ENCODE results near the gene LIN7C.

Gene LIN7C

GRCh38 chr11:27507557-27508322 is 1.2 kb upstream of the LIN7C start:
- DNase-seq (ENCODE audit: low spot score): no peak

GRCh38 chr11:27505781-27506180 is 788 bp downstream of the LIN7C start:
- no peak for DNase-seq (ENCODE audit: low spot score)

DNA sequence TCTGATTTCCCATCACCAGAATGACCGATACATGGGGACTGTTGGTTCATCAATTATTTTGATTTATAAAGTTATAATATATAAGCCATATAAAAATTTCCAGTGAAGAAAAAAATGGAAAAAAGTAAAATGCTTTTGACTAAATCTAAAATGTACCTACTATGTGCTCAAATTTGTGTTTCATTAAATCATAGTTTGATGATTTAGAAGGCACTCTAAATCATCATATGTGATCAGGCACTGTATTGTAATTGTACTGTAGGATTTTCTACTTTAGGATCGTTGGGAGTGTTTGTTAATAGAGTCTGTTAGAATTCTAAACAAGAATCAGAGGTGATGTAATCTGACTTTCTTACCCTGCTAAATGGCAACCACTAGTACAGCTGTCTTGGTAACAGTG is 2.4 kb downstream of the LIN7C start:
- no peak for DNase-seq (ENCODE audit: low spot score)

DNA sequence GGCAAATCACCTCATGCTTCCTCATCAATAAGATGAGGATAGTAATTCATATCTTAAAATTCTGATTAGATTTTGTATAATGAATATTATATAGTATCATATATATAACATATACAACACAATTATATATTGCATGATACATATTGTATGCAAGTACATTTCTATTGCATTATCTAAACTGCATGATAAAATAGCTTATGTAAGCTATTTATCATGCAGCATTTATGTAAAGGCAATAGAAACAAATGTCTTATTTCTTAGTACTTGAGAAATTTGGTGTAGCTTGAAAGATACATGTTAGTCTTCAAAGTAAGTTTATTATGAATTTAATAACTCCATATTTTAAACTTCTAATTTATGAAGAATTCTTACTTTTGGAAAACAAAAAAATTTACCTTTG is 5.5 kb downstream of the LIN7C start:
- DNase-seq (ENCODE audit: low spot score): no peak

GRCh38 chr11:27497911-27498310 is 8.7 kb downstream of the LIN7C start:
- DNase-seq (ENCODE audit: low spot score): no peak

GRCh38 chr11:27497284-27497866 is 9.2 kb downstream of the LIN7C start:
- DNase-seq (ENCODE audit: low spot score): peak; percentile 31

DNA sequence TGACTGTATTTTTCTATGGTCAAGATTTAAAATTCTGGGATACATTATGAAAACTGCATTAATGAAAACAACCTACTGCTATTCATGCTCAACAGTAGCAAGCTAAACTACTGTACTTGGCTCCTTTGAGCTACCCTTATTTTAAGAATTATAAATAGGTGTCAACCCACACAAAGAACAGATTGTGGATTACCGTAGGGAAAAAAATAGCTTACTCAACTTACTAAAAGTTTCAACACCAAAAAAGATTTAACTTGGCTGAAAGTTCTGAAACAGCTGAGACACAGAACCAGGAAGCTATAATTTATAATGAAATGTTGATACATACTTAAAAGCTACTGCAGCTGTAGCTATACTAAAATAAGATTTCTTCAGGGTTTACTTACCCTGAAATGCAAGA is 10.1 kb downstream of the LIN7C start:
- no peak for DNase-seq (ENCODE audit: low spot score)

- no peak for DNase-seq (ENCODE audit: low spot score)
Observed at GRCh38 chr11:27495710-27496300, 10.8 kb downstream of the LIN7C start.

DNA sequence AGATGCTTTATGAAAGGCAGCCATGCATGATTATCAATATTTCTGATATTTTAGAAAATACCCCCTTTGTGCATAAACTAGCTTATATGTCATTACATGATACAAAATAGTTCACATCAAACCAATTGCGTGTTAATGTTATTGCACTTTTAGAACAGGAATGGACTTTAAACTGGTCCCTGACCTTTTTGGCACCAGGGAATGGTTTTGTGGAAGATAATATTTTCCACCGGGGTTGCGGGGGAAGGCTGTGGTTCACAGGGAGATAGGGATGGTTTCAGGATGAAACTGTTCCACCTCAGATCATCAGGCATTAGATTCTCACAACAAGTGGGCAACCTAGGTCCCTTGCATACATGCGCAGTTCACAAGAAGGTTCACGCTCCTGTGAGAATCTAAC is 17.5 kb downstream of the LIN7C start:
- DNase-seq (ENCODE audit: low spot score): no peak

GRCh38 chr11:27487706-27488105 is 18.9 kb downstream of the LIN7C start:
- DNase-seq (ENCODE audit: low spot score): no peak

GRCh38 chr11:27485930-27486773 is 20.4 kb downstream of the LIN7C start:
- peak; percentile 62 for DNase-seq (ENCODE audit: low spot score)

DNA sequence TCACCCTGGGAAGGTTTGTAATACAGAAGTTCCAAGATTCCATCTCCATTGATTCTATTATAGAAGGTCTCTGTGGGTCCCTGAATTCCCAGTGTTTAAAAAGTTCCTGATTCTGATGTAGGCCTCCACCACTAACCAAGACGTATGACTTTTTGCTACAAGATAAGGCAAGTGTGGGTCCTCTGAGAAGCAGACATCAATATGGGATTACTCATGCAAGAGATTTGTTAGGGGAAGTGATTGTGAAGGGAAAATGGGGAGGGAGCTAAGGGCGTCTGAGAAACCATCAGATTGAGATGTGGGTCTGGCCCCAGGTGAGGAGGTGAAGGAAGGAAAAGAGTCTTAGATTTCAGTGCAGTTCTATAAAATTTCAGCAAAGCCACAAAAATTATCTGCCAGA is 23.8 kb downstream of the LIN7C start:
- DNase-seq (ENCODE audit: low spot score): no peak

DNA sequence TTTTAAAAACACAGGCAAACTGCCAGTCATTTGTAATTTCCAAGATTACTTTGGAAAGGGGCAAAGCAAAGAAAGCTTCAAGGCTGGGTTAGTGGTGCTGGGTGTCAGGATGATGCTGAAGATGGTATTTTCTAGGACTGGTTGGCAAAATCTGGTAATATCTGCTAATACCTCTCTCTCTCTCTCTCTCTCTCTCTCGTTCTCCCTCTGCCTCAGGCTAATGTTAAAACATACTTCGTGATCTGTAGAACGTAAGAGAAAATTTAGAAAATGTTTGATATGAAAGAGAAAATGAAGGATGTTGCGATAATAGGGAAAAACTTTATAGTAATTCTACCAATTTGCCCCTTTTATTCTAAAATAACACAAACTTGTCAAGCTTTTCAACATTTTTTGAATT is 24.6 kb downstream of the LIN7C start:
- no peak for DNase-seq (ENCODE audit: low spot score)

- DNase-seq (ENCODE audit: low spot score): no peak
Observed at GRCh38 chr11:27477831-27478230, 28.7 kb downstream of the LIN7C start.

DNA sequence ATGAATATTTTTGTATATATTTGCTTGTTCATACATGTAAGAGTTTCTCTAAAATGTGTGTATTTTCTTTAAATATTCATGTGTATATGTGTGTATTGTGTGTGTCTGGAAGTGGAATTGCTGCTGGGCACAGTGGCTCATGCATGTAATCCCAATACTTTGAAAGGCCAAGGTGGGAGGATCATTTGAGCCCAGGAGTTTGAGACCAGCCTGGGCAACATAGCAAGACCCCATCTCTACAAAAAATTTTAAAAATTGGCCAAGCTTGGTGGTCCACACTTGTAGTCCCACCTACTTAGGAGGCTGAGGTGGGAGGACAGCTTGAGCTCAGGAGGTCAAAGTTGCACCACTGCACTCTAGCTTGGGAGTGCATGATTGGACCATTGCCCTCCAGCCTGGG is 29.3 kb downstream of the LIN7C start:
- no peak for DNase-seq (ENCODE audit: low spot score)

DNA sequence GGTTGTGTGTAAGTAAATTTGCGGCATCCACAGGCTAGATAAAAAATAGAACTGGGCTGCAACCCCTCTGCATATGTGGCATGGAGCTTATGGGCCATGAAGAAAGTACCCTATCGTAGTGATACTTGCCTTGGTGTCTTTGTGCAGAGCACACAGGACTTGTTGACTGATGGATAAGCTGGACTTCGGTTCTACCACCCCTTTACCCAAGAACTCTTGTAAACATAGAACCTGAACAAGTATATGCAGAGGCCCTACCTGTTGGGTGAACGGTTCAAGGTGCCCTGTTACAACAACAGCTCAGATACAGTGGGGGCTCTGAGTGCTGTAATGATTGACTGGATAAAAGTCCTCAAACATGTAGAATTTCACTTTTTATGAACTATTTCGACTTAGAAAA is 30.9 kb downstream of the LIN7C start:
- no peak for DNase-seq (ENCODE audit: low spot score)

DNA sequence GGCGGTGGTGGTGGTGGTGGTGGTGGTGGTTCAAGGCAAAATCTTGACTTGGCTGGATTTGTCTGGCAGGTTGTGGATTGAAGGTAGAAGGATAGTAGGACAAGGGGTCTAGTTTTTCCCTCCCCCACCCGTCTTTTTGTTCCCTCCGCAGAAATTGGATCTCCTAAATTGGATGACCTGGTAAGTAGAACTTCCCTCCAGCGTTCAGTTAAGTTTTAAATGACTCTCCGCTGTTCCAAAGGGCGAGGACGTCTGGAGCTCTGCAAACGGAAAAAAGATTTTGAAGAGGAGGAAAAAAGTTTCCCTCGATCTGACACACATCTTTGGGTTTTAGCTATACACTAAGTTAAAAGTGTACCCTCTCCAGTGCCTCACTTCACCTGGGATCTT is 33.6 kb downstream of the LIN7C start:
- DNase-seq (ENCODE audit: low spot score): peak; percentile 29

DNA sequence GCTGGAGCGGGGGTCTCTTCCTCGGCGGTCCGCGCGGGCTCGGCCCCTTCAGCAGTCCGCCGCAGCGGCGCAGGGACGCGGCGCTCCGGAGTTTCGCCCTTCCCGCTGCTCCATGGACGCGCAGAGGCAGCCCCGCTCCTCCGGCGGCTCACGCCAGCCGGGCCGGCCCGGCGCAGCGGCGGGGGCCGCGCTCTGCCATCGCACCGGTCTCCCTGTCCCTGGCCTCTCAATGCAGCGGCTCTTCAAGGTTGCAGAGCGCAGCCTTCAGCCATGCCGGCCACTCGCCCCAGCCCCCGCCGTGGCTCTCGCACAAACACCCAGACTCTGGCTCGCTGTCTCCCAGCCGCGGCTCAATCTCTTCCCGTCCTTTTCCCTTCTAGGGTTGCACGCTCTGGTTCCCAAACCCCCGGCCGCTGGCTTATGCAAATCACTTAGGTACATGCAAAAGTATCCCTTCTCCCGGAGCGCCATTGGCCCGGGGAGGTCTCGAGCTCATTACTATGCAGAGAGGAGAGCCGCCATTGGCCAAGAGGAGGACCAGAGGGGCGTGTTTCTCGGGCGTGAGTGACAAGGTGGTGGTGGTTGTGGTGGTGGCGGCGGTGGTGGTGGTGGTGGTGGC is 34.1 kb downstream of the LIN7C start, which contains the start of gene LGR4:
LGR4 (minus strand) TSS at position 393 of the 619 bp plus-strand sequence. CDS start 488 bp downstream, outside the sequence.
- peak; percentile 96 for DNase-seq (ENCODE audit: low spot score)

- peak; percentile 26 for DNase-seq (ENCODE audit: low spot score)
Observed at GRCh38 chr11:27471589-27472397, 34.8 kb downstream of the LIN7C start.

- no peak for DNase-seq (ENCODE audit: low spot score)
Observed at GRCh38 chr11:27470826-27471588, 35.6 kb downstream of the LIN7C start.

Data from SW480 (cell line).